ENCODE results near the gene THSD7B.

THSD7B gene

GRCh38 chr2:136828162-136828561, 62.8 kb downstream of the THSD7B start:
- DNase-seq, result no peak

DNA sequence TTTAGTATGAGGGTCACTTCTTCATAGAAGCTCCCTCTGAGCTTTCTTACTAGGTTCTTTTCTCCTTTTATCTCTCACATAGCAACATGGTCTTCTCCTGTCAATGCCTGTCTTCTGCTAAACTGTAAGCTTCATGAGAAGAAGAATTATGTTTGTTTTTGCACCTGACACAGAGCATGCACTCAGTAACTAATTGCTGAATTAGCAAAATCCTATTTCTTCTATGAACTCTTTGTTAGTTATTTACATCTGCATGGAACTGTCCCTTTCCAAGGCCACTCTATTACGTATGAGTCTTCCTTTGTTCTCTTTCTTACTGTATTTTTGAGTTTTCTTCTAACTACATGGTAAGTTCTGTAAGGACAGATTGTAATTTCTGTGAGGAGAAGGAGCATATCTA, 63.4 kb downstream of the THSD7B start:
- DNase-seq, result no peak

GRCh38 chr2:136844546-136844945, 79.2 kb downstream of the THSD7B start:
- no peak for DNase-seq

- no peak for DNase-seq
Measured at GRCh38 chr2:136858656-136859055, 93.3 kb downstream of the THSD7B start.

GRCh38 chr2:136860443-136860958, 95.2 kb downstream of the THSD7B start:
- no peak for DNase-seq

GRCh38 chr2:136863468-136863867, 98.1 kb downstream of the THSD7B start:
- DNase-seq, result no peak

DNA sequence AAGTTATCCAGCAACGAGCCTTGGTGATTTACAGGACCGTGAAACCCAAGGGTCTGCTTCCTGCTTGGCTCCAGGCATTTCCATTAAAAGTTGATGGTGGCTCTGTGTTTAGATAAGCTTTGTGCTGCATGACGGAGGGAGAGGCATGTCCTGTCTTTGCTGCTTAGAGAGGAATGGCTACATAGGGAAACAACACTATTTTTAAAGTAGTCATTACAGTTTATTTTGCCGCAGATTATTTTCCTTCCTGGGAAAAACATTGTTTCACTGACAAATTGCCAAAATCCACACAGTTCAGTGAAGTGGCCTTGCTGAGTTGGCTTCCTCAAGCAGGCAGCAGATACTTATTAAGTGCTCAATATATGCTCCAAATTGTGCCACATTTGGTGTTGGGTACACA, 98.5 kb downstream of the THSD7B start:
- DNase-seq, result no peak

GRCh38 chr2:136871424-136871823, 106.1 kb downstream of the THSD7B start:
- no peak for DNase-seq

DNA sequence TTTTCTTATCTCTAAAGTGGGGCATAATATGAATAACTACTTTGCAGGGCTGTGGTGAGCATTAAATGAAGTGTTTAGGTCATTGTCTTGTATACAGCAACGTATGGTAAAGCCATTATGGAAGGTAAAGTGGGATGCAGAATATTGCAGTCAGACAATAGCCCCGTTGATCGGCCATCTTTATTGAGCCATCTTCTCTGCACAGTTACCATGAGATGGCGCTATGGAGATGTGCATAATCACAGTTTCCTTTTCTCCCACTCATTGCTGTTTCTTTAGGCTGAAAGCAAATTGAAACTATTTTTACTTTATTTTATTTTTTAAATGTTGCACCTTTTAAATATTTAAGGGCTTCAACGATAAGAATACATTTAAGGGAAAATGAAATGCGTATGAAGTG, 108.9 kb downstream of the THSD7B start:
- DNase-seq, result no peak

GRCh38 chr2:136891100-136891499, 125.8 kb downstream of the THSD7B start:
- no peak for DNase-seq

DNA sequence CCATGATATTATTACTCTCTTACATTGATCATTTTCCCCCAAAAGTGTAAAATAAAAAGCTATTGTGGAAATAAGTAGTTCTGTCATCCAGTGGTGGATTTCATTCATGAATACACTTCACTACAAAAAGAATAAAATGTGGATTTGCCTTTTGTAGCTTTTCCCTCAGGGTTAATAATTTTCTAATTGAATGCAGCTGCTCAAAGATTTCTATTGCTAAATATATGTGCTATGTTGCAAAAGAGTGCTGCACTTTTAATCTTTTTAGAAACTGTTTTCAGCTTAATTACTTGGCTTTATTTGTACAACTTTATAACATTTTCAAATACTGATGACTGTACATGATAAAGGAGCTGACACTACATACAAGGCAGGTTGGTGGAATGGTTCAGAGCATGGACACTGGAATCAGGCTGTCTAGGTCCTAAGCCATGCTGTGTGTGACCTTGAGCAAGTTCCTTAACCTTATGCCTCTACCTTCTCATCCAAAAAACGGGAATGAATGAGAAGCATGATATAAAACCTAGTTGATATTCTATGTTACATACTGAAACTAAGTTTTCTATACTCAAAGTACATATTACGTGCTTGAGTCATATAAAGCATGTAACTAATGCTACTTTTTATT, 128.8 kb downstream of the THSD7B start:
- no peak for DNase-seq

GRCh38 chr2:136901732-136902131, 136.4 kb downstream of the THSD7B start:
- no peak for DNase-seq

DNA sequence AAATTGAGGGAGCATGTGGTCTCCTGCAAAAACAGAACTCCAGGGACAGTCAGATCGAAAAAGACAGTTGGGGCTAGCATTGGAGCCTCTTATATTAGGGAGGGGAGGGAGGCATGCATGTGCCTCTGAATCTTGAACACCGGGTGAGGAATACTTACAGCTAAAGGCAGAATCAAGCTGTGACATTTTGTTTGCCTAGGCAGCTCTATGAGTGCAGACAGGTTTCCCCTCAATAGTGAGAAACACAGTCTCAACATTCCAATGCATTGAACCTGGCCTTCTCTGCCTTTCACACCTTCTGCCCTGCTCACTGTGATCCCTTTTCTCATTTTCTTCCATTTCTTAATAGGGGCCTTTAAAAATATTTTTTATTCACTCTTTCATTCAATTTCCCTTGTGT, 140.4 kb downstream of the THSD7B start:
- DNase-seq, result no peak

GRCh38 chr2:136909777-136910176, 144.4 kb downstream of the THSD7B start:
- DNase-seq, result no peak

DNA sequence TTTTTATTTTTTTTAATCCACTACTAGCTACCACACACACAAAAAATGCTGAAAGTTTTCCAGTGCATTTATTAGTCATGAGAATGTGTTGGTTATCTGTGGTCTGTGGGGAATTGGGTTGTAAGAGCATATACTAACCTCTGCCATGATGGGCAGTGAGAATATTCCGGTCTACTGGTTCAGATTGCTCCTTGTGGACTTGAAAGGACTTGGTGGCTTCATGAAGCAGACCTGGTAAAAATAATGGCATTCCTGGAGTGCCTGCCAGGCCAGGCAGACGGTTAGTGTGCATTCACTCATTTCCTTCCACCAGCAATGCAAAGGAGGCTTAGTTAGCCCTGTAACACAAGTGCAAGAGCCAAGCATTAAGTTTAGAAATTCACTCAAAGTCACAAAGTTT, 150.8 kb downstream of the THSD7B start:
- DNase-seq, result no peak

DNA sequence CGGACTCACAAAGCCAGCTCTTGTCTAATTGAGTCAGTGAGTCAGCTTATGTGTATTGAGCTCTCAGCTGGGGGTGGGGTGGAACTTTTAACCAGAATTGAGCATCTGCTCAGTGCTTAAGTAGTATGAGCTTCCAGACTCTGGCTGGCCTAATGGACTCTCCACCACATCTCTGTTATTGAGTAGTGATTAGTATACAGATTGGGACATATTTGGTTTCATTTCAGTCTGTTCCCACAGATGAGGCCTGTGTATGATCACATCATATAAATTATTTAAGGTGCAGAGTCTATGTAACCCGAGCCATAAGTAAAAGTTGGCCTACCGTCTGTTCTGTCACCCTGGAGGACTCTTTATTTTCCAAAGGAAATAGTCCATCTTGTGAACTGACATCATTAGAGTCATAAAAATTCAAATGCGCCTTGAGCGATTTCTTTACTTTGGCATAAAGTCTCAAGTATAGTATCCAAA, 152.1 kb downstream of the THSD7B start:
- no peak for DNase-seq

- no peak for DNase-seq
Measured at GRCh38 chr2:136919682-136920081, 154.3 kb downstream of the THSD7B start.

GRCh38 chr2:136920652-136921333, 155.4 kb downstream of the THSD7B start:
- no peak for DNase-seq

- DNase-seq, result no peak
Measured at GRCh38 chr2:136927156-136927555, 161.8 kb downstream of the THSD7B start.

- DNase-seq, result no peak
Measured at GRCh38 chr2:136929531-136929930, 164.2 kb downstream of the THSD7B start.

DNA sequence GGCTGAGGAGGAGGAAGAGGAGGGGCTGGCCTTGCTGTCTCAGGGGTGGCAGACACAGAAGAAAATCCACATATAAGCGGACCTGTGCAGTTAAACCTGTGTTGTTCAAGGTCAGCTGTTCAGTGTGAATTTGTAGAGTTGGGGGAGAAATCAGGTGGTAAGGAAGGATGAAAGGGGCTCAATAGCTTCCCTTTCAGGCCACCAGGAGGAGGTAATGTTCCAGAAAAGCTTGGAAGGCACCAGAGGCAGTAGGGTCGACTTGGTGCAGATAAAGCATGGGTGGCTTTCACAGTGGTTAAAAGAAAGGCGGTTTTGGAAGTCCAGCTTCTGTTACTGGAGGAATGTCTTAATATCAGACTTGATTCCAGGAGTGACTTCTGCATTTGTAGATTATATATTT, 167.4 kb downstream of the THSD7B start:
- DNase-seq, result no peak

DNA sequence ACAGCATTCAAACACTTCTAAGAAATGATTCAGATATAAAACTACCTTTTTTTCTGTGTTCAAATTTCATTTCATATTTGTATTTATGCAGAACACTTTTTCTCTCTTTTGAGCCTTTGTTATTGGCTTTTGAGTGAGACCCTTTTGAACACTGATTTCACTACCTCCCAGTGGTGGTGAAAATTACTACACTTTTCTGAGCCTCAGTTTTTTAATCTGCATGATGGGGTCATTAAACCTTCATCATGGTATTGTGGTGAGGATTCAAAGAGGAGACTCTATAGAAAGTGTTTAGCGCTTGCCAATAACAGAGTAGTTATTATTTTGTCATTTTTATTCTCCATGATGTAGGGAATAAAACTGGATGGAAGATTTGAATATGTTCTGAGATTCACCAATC, 169.8 kb downstream of the THSD7B start:
- no peak for DNase-seq

GRCh38 chr2:136956050-136956449, 190.7 kb downstream of the THSD7B start:
- DNase-seq, result no peak

DNA sequence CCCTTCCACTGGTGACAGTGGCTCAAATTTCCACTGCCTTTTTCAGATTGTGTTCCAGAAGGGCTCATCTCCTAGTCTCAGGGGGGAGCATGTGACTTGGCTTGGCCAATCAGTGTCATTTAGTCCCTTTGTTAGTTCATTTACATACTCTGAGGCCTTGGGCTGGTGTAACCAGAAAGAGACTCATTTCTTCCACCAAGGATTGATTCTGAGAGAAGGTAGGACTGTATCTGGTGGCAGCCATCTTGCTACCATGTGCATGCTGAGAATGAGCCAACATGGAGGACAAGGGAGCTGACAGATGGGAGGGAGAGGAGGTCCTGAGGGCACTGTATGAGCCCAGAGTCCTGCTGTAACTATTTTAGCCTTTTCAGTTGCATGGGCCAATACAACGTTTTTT, 191.7 kb downstream of the THSD7B start:
- DNase-seq, result no peak

All from stimulated activated naive CD4-positive, alpha-beta T cell (primary cell).